Smooth muscle cell (in vitro differentiated cells): ENCODE data around the gene NAPG. TPM values are rescaled to one million over a fixed set of nuclear protein-coding genes. Genes with fewer than 3 reads are reported as not detected.

Source experiments
- DNase-seq: peaks from one replicate; lab custom pipeline; 2025; ENCODE audit not compliant: unreplicated experiment; lab: John Stamatoyannopoulos, UW
- H2AFZ ChIP-seq: fragments of 200-600 bp; sonication (generic); 2 replicates; pipeline ENCODE4 v1.6.0; 2016; ENCODE audit warnings: antibody characterized with exemption, low read depth, mild to moderate bottlenecking
- H3F3A ChIP-seq: fragments of 200-600 bp; sonication (generic); 2 replicates; pipeline ENCODE4 v1.6.0; 2017; ENCODE audit warnings: antibody characterized with exemption, low read depth
- H3K27ac ChIP-seq: fragments of 200-600 bp; sonication (generic); 2 replicates; pipeline ENCODE4 v1.5.1; 2016; ENCODE audit warnings: low read depth, mild to moderate bottlenecking
- H3K27me3 ChIP-seq: fragments of 200-600 bp; sonication (generic); 2 replicates; pipeline ENCODE4 v1.6.1; 2016; ENCODE audit warnings: low read depth, mild to moderate bottlenecking
- H3K36me3 ChIP-seq: fragments of 200-600 bp; sonication (generic); 2 replicates; pipeline ENCODE4 v1.5.1; 2016; ENCODE audit warnings: low read depth
- H3K4me1 ChIP-seq: fragments of 200-600 bp; sonication (generic); 2 replicates; pipeline ENCODE4 v1.5.1; 2016; ENCODE audit warnings: low read depth
- H3K4me2 ChIP-seq: fragments of 200-600 bp; sonication (generic); 2 replicates; pipeline ENCODE4 v1.6.0; 2016; ENCODE audit warnings: mild to moderate bottlenecking
- H3K4me3 ChIP-seq: fragments of 200-600 bp; sonication (generic); 2 replicates; pipeline ENCODE4 v1.5.1; 2016; ENCODE audit warnings: mild to moderate bottlenecking
- H3K79me2 ChIP-seq: fragments of 200-600 bp; sonication (generic); 2 replicates; pipeline ENCODE4 v1.6.0; 2016; ENCODE audit warnings: low read depth, mild to moderate bottlenecking
- H3K9ac ChIP-seq: fragments of 200-600 bp; sonication (generic); 2 replicates; pipeline ENCODE4 v1.6.0; 2016; ENCODE audit warnings: low read depth
- H3K9me3 ChIP-seq: fragments of 200-600 bp; sonication (generic); replicated peaks from 2 replicates; pipeline ENCODE4 v1.5.1; 2016; ENCODE audit warnings: low read depth
- H4K20me1 ChIP-seq: fragments of 200-600 bp; sonication (generic); 2 replicates; pipeline ENCODE4 v1.6.0; 2016; ENCODE audit warnings: low read depth
- WGBS: methylation state at CpG from one replicate; pipeline ENCODE4 v1.1.7; 2016; ENCODE audit warnings: low lambda C conversion rate; 5-methylcytosine and 5-hydroxymethylcytosine counted together
- polyA plus RNA-seq: library from polyadenylated mRNA; unstranded; fragments of >200 nt; fragmentation: Nextera tagmentation; extraction: Ambion mirVana; gene quantifications from 2 replicates; pipeline ENCODE4 v1.2.1, GENCODE V29; 2016
- total RNA-seq: library from RNA; depleted of rRNA; stranded (reverse); fragments of >200 nt; gene quantifications from 2 replicates; pipeline ENCODE4 v1.2.3, GENCODE V29; 2014
- TF ChIP-seq, protein P1 (sequence below): fragments of 200-600 bp; sonication (generic); IDR thresholded peaks from 2 replicates; pipeline ENCODE4 v1.5.1; 2017; ENCODE audit warnings: borderline replicate concordance, mild to moderate bottlenecking, antibody characterized with exemption; ENCODE audit not compliant: insufficient read depth, poor library complexity, severe bottlenecking

Gene NAPG
- total and polyA plus RNA-seq, 2 experiments from 2014 or later = 30.2 to 57.4 TPM

DNA sequence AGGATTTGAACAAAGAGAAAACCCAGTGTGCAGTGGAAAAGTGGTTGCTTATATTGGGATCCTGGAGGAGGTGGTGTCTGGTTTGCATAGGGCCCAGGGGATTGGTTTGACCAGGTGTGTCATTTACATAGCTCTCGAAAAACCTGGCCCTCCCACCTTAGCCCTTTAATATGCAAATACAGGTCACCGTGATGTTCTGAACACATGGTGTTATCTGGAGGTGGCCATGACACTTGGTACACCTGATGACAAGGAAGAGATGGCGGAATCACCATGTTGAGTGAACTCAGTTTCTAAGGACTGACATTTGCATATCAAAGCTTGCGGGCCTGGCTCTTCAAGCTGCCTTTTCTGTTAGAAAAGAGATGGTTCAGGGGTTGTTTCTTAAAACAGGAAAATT is 2.3 kb upstream of the NAPG start:
- TF ChIP-seq, protein P1, sequence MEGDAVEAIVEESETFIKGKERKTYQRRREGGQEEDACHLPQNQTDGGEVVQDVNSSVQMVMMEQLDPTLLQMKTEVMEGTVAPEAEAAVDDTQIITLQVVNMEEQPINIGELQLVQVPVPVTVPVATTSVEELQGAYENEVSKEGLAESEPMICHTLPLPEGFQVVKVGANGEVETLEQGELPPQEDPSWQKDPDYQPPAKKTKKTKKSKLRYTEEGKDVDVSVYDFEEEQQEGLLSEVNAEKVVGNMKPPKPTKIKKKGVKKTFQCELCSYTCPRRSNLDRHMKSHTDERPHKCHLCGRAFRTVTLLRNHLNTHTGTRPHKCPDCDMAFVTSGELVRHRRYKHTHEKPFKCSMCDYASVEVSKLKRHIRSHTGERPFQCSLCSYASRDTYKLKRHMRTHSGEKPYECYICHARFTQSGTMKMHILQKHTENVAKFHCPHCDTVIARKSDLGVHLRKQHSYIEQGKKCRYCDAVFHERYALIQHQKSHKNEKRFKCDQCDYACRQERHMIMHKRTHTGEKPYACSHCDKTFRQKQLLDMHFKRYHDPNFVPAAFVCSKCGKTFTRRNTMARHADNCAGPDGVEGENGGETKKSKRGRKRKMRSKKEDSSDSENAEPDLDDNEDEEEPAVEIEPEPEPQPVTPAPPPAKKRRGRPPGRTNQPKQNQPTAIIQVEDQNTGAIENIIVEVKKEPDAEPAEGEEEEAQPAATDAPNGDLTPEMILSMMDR = no peak
- DNase-seq = no peak
- Histone ChIP-seq H3K79me2 (peaks cover 28% of the 10 kb centered on the region), H3K9me3 (no peaks in the 10 kb centered on the region), H3K4me3 (no peak overlapping the region), H3K4me1 (no peaks in the 10 kb centered on the region), H3K27me3 (no peaks in the 10 kb centered on the region), H3K4me2 (no peak overlapping the region), H2AFZ (no peak overlapping the region), H3F3A (peaks cover 2% of the 10 kb centered on the region), H3K9ac (no peak overlapping the region), H3K27ac (no peak overlapping the region), H3K36me3 (no peaks in the 10 kb centered on the region), H4K20me1 (peaks cover 23% of the 10 kb centered on the region)
- 84% methylated on average over 4 of the region's 4 CpGs for WGBS

DNA sequence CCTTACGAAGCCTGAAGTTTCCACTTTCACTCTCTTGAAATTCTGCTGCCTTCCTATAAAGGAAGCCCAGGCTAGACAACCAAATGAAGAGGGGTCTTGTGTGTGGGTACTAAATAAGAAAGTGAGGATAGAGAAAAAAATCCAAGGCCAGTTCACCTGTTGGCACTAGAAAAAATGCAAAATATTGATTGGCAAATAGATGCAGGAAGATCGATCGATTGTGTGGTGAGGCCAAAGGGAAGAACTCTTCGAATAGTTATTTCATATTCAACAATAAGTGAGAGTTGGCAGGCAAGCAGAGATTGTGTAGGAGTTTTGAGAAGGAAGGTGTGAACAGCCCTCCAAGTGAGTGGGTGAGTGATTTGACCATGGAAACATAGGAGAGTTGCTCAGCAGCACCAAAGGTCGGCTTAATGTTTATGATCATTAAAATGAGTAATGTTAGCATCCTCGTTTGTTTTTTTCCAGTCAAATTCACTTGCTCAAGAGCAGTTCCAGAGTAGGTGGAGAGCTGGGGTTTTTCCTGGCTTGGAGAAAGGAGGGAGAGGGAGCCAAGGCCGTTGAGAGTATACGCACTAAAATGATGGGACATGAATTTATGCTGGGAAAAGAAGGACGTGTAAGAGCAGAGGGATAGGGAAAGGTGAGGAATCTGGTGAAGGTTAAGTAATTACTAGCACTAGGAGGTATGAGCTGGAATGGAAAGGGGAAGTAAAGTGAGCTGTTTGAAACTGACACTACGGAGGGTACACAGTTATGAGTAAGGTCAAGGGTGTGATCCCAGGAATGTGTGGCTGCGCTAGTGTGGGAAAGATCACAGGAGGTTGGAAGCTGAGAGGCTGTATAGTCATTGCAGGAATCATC is 1.1 kb upstream of the NAPG start:
- no peak for DNase-seq
- WGBS = 83% methylated on average over 11 of the region's 11 CpGs
- Histone ChIP-seq H3K36me3 (no peaks in the 10 kb centered on the region), H3K4me3 (peak overlapping the region; percentile 84), H3K79me2 (peaks cover 39% of the 10 kb centered on the region), H3K9me3 (no peaks in the 10 kb centered on the region), H3K4me1 (no peaks in the 10 kb centered on the region), H4K20me1 (peaks cover 35% of the 10 kb centered on the region), H3K9ac (no peak overlapping the region), H3K4me2 (peak overlapping the region; percentile 98), H3F3A (peaks cover 7% of the 10 kb centered on the region), H3K27me3 (no peaks in the 10 kb centered on the region), H3K27ac (no peak overlapping the region), H2AFZ (peak overlapping the region; percentile 31)
- TF ChIP-seq, protein P1 = no peak

DNA sequence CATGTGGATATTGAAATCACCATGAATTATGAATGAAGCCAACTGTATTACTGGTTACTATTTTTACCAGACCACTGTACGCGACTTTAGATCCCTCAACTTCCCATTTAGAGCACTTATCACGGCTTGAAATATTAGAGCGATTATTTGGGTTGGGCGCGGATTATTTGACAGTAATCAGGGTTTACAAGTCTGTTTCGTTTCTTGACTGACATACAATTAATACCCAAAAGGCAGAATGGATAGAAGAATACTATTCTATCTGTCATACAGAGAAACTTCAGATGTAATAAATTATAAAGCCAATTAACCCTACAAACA is 496 bp upstream of the NAPG start:
- H3K4me3 ChIP-seq = peak overlapping the region; percentile 84
- peak overlapping the region; percentile 31 for H2AFZ ChIP-seq
- WGBS = 83% methylated on average over 7 of the region's 7 CpGs
- H3K9ac ChIP-seq = no peak overlapping the region
- H3K9me3 ChIP-seq = no peaks in the 10 kb centered on the region
- H3K36me3 ChIP-seq = no peaks in the 10 kb centered on the region
- H3K4me1 ChIP-seq = no peaks in the 10 kb centered on the region
- H4K20me1 ChIP-seq = peaks cover 41% of the 10 kb centered on the region
- H3K27ac ChIP-seq = peak overlapping the region; percentile 74
- DNase-seq = no peak
- H3K4me2 ChIP-seq = peak overlapping the region; percentile 98
- peaks cover 45% of the 10 kb centered on the region for H3K79me2 ChIP-seq
- TF ChIP-seq, protein P1 = no peak
- no peaks in the 10 kb centered on the region for H3K27me3 ChIP-seq
- peaks cover 7% of the 10 kb centered on the region for H3F3A ChIP-seq

DNA sequence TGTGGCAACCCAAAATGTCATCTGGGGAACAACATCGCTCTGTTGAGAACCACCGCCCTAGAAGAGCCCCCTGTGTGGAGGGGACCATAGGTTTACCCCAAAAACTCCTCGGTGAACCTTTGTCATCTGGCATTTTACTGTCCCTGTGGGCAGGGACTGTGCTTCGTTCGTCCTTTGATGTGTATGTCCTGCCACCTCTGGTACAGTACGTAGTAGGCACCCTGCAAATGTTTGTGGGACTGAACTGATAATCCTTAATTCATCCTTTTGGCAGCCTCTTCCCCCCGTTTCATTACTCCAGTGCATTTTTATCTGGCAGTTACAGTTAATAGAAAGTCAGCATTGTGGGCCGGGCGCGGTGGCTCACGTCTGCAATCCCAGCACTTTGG is 728 bp downstream of the NAPG start:
- WGBS = 9% methylated on average over 11 of the region's 11 CpGs
- no peaks in the 10 kb centered on the region for H3K4me1 ChIP-seq
- H4K20me1 ChIP-seq = peaks cover 52% of the 10 kb centered on the region
- H3K27me3 ChIP-seq = no peaks in the 10 kb centered on the region
- no peak for DNase-seq
- peaks cover 7% of the 10 kb centered on the region for H3F3A ChIP-seq
- H3K36me3 ChIP-seq = no peaks in the 10 kb centered on the region
- H3K9me3 ChIP-seq = no peaks in the 10 kb centered on the region
- H3K79me2 ChIP-seq = peaks cover 58% of the 10 kb centered on the region
- peak overlapping the region; percentile 74 for H3K27ac ChIP-seq
- H3K4me3 ChIP-seq = peak overlapping the region; percentile 84
- peak overlapping the region; percentile 75 for H2AFZ ChIP-seq
- TF ChIP-seq, protein P1 = no peak
- peak overlapping the region; percentile 73 for H3K9ac ChIP-seq
- peak overlapping the region; percentile 98 for H3K4me2 ChIP-seq
